Lung (tissue), 12 donors: ENCODE measurements around the gene ANKRD17. TPM values are rescaled to one million over a fixed set of nuclear protein-coding genes. Genes with fewer than 3 reads are reported as not detected.

Experiments
- ATAC-seq: fragments of 200-7000 bp; cut with Tn5 transposase; one replicate; pipeline ENCODE4 v1.9.1; 2020; ENCODE audit warnings: moderate number of reproducible peaks; ENCODE audit not compliant: insufficient read depth, low FRiP score
- DNase-seq, 3 donors: peaks; one replicate each; pipeline ENCODE4 v3.0.0-alpha.2; 2013 to 2017
- H3K27ac ChIP-seq, 2 donors: one replicate each; pipeline ENCODE4 v1.5.1; 2013; ENCODE audit warnings: mild to moderate bottlenecking in 2 of 2, moderate library complexity in 2 of 2, control low read depth in 1 of 2, inconsistent platforms in 1 of 2, low read depth in 1 of 2, low read length in 1 of 2
- H3K27me3 ChIP-seq, 3 donors: one replicate each; pipeline ENCODE4 v1.5.1; 2013; ENCODE audit warnings: low read length in 2 of 3; ENCODE audit not compliant: control insufficient read depth in 3 of 3, insufficient read depth in 3 of 3
- H3K36me3 ChIP-seq, 4 donors: one replicate each; pipeline ENCODE4 v1.5.1; 2013; ENCODE audit warnings: low read length in 4 of 4, mild to moderate bottlenecking in 1 of 4, moderate library complexity in 1 of 4; ENCODE audit not compliant: control insufficient read depth in 4 of 4, insufficient read depth in 4 of 4
- H3K4me1 ChIP-seq, 5 donors: one replicate each; pipeline ENCODE4 v1.5.1; 2013; ENCODE audit warnings: low read length in 5 of 5, mild to moderate bottlenecking in 2 of 5, moderate library complexity in 1 of 5; ENCODE audit not compliant: control insufficient read depth in 5 of 5, insufficient read depth in 5 of 5
- H3K4me3 ChIP-seq: one replicate; pipeline ENCODE4 v1.5.1; 2013; ENCODE audit warnings: mild to moderate bottlenecking, control low read depth, moderate library complexity
- H3K9ac ChIP-seq, 2 donors: one replicate each; pipeline ENCODE4 v1.5.1; 2013; ENCODE audit warnings: low read length in 2 of 2, control low read depth in 1 of 2; ENCODE audit not compliant: insufficient read depth in 1 of 2
- H3K9me3 ChIP-seq, 4 donors: one replicate each; pipeline ENCODE4 v1.5.1; 2013; ENCODE audit warnings: low read length in 3 of 4, mild to moderate bottlenecking in 1 of 4, moderate library complexity in 1 of 4; ENCODE audit not compliant: control insufficient read depth in 4 of 4, insufficient read depth in 3 of 4
- WGBS, 2 donors: extraction: QIAGEN DNeasy Blood & Tissue Kit; methylation state at CpG; one replicate each; pipeline ENCODE4 v1.1.7; 2013; 5-methylcytosine and 5-hydroxymethylcytosine counted together
- polyA plus RNA-seq, 2 donors: library from polyadenylated mRNA; stranded (reverse); fragments of 200-250 nt; gene quantifications; one replicate each; pipeline ENCODE4 v1.2.1, GENCODE V29; 2013
- total RNA-seq, 2 donors: library from RNA; depleted of rRNA in 1 of 2; stranded (reverse); fragments of >200 nt in 1 of 2; gene quantifications; one replicate each; pipeline ENCODE4 v1.2.1, GENCODE V29; 2014 to 2021
- TF ChIP-seq, protein P1 (sequence below): IDR thresholded peaks from 2 replicates; pipeline ENCODE4 v1.5.1; 2012; ENCODE audit warnings: mild to moderate bottlenecking; ENCODE audit errors: control extremely low read depth, extremely low read depth
- donor health status: control.
- donor health status: control.
- donor health status: Bipolar disorder and iron deficiency.
- donor health status: healthy.
- donor health status: DM: yes; HTN: yes; CAD: no.

ANKRD17 gene
- total and polyA plus RNA-seq, 4 donors: 7.8 to 74.4 (median 31.7) TPM

DNA sequence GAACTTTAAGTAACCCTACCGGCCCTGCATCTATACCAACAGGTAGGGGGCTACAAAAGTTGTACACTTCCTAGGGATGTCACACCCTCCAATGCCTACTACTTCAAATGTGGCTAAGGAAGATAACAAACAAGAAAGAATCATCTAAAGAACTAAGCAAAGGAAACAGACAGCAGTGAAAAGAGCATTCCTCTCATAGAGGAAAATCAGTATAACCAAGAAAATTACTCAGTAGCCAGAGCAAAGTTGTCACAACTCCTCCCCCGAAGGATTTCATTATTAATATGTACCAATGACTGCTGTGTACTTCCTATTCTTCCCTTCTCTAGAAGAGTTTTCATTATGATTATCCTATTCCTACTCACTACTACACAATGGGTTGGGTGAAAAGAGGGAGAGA lies 12.6 kb downstream of the ANKRD17 start:
- TF ChIP-seq, protein P1, sequence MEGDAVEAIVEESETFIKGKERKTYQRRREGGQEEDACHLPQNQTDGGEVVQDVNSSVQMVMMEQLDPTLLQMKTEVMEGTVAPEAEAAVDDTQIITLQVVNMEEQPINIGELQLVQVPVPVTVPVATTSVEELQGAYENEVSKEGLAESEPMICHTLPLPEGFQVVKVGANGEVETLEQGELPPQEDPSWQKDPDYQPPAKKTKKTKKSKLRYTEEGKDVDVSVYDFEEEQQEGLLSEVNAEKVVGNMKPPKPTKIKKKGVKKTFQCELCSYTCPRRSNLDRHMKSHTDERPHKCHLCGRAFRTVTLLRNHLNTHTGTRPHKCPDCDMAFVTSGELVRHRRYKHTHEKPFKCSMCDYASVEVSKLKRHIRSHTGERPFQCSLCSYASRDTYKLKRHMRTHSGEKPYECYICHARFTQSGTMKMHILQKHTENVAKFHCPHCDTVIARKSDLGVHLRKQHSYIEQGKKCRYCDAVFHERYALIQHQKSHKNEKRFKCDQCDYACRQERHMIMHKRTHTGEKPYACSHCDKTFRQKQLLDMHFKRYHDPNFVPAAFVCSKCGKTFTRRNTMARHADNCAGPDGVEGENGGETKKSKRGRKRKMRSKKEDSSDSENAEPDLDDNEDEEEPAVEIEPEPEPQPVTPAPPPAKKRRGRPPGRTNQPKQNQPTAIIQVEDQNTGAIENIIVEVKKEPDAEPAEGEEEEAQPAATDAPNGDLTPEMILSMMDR: no peak

DNA sequence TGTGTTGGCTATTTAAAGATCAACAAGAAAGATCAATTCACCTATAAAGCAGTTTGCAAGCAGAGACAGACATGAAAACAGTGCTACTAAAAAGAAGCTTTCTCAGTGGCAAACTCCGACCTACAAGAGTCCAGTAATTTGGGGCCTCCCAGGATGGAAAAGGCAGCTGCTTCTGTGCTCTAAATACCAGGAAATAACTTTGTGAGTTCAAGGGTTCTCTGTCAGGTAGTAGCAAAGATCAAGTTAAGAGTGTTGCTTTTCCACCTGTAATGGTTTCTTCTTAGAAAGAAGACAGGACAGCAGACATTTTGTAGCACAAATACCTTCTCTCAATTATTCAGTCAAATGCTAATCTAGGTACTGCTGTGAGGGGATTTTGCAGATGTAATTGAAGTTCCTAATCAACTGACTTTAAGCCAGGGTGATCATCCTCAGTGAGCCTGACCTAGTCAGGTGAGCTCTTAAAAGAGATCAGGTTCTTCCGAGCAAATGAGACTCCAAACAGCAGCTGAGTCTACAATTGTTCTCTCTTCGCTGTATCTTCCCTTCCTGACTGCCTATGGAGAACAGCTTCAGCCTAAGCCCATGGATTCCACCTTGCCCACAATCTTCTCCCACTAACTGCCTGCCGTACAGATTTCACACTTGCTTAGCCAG lies 13.5 kb downstream of the ANKRD17 start:
- H3K9me3 ChIP-seq: no peaks in the 10 kb centered on the region
- H3K9ac ChIP-seq: no peak overlapping the region
- DNase-seq (no peak), ATAC-seq (no peak)
- no peak overlapping the region for H3K27ac ChIP-seq
- WGBS, 2 donors: 93 to 96% methylated on average over 4 of the region's 4 CpGs
- peaks cover 0 to 6% (median 1%) of the 10 kb centered on the region in 4 donors for H3K36me3 ChIP-seq
- peaks cover 0 to 12% (median 0%) of the 10 kb centered on the region in 5 donors for H3K4me1 ChIP-seq
- TF ChIP-seq, protein P1: no peak
- H3K4me3 ChIP-seq: no peak overlapping the region
- H3K27me3 ChIP-seq: no peaks in the 10 kb centered on the region

More for the DNA sequence above, 12.6 kb downstream of the ANKRD17 start:
- H3K4me1 ChIP-seq: peaks cover 0 to 9% (median 0%) of the 10 kb centered on the region in 5 donors
- no peak for ATAC-seq
- DNase-seq: no peak
- H3K9ac ChIP-seq: no peak overlapping the region
- H3K36me3 ChIP-seq: peaks cover 0 to 6% (median 1%) of the 10 kb centered on the region in 4 donors
- H3K9me3 ChIP-seq: no peaks in the 10 kb centered on the region
- H3K27me3 ChIP-seq: no peaks in the 10 kb centered on the region
- no peak overlapping the region for H3K27ac ChIP-seq
- no peak overlapping the region for H3K4me3 ChIP-seq
- WGBS, 2 donors: 69 to 73% methylated on average over 2 of the region's 2 CpGs

DNA sequence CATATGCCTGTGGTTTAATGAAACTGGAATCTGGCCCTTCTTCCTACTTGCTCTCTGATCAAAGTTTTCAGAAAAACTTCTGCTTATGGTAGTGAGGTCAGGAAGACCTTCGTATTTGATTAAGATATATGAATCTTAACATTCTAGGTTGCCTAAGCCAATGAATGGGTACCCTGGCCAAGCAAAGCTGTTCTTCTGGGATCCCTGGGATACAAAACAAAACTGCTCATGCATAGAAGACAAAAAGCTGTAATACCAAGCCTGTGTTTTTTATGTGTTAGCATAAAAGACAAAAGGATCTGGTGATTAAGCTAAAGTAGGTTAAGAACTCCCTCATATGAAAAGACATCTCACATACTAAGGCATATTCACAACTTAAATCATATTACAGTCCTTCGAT lies 21.6 kb downstream of the ANKRD17 start:
- Histone ChIP-seq H3K27ac (no peak overlapping the region), H3K4me1 (peaks cover 0 to 7% (median 0%) of the 10 kb centered on the region in 5 donors), H3K4me3 (no peak overlapping the region), H3K9me3 (no peaks in the 10 kb centered on the region), H3K36me3 (peaks cover 0 to 11% (median 6%) of the 10 kb centered on the region in 4 donors), H3K9ac (no peak overlapping the region), H3K27me3 (no peaks in the 10 kb centered on the region)
- DNase-seq (no peak), ATAC-seq (no peak)
- TF ChIP-seq, protein P1: no peak
- WGBS, 2 donors: 86 to 91% methylated on average over 2 of the region's 2 CpGs

DNA sequence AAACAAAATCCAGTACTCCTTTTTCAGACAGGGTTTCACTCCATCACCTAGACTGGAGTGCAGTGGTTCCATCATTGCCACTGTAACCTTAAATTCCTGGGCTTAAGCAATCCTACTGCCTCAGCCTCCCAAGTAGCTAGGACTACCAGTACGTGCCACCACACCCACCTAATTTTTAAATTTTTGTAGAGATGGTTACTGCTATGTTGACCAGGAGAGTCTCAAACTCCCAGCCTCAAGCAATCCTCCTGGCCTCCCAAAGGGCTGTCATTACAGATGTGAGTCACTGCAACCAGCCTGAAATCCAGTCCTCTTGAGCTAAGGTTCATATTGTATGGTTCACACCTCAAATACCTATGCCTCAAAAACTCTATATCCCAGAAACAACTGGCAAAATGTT lies 22.4 kb downstream of the ANKRD17 start:
- Histone ChIP-seq H3K27me3 (no peaks in the 10 kb centered on the region), H3K4me3 (no peak overlapping the region), H3K4me1 (peaks cover 0 to 7% (median 0%) of the 10 kb centered on the region in 5 donors), H3K9me3 (no peaks in the 10 kb centered on the region), H3K27ac (no peak overlapping the region), H3K9ac (no peak overlapping the region), H3K36me3 (peaks cover 0 to 18% (median 6%) of the 10 kb centered on the region in 4 donors)
- DNase-seq (no peak), ATAC-seq (no peak)
- TF ChIP-seq, protein P1: no peak
- 98 to 100% methylated on average over 1 of the region's 1 CpG for WGBS, 2 donors
